Activated T-cell treated with anti-CD3 and anti-CD28 coated beads for 1 hour (primary cell): ENCODE data around the gene NFE2L1.
"Not testable (repeated sequence)": the region's sequence is repeated elsewhere in the genome, so short reads cannot be mapped to it uniquely, and the experiment has no call there.

Experiments
- DNase-seq: peaks from one replicate; pipeline ENCODE4 v3.0.0-alpha.2; 2020; ENCODE audit warnings: low read depth

NFE2L1 gene

DNA sequence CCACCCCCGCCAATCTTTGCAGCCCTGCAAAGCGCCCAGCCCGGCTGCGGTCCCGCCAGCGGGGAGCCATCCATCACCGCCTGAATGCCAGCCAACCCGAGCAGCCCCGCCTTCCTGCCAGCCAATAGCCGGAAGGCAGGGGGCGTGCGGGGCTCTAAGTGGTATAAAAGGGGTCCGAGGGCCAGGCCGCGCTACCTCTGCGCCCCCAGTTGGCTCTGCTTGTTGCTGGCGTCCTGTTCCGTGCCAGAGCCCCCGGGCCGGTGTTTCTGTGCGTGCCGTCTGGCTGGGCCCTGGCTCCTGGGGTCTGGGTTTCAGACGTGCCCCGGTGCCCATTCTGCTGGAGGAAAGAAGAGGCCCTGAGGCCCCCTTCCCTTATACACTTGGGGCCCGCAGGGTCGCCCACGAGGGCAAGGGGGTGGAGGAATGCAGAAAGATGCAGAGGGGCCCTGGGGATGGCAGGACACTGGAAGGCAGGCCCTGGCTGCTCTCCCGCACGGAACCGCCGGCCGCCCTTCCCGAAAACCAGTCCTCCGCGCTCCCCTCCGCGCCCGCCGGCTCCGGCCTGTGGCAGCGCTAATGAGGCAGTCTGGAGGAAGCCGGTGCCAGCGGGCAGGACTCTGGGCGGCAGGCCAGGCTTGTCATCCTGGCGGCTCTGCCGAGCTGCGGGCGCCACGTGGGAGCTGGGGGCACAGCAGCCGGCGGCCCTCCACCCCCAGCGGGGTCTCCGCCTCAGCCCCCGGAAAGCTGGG lies 24.6 kb upstream of the NFE2L1 start:
- peak; percentile 34 for DNase-seq

DNA sequence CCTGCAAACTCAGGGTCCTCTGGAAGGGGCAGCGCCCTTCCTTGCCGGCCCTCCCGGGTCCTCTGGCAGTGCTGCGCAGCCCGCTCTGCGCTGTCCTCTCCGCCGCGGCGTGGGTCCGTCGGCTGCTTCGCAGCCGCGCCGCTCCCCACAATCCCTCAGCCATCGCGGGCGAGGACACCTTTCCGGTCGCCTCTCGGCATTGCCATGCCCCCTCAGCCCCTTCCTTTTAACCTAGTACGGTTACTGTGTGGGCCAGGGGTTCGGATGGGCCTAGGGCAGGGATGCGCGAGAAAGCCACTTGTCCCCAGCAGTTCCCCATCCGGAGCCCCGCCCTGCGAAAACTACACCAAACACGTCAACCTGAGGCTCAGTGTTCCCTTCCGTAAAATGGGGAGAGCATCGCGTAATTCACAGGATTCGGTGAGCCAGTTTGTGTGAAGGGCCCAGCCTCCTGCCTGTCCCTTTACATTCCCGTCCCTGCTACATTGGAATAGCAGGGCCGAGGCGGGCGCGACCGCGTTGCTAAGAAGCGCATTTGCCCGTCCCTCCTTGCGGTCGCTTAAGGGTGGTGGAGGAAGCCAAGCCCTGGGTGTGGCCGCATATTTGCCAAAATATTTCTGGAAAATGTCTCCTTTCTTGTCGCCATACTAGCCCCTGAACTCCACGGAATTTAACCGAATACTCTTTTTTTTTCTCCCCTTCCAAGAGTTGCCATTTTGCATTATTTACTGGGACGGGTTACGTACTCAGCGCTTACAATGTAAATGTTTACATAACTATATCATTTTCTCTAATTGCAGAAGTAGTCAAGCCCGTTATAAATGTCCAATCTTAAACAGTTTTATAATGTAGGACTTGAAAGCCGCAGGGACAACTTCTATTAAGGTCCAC lies 23.8 kb upstream of the NFE2L1 start:
- no peak for DNase-seq

DNA sequence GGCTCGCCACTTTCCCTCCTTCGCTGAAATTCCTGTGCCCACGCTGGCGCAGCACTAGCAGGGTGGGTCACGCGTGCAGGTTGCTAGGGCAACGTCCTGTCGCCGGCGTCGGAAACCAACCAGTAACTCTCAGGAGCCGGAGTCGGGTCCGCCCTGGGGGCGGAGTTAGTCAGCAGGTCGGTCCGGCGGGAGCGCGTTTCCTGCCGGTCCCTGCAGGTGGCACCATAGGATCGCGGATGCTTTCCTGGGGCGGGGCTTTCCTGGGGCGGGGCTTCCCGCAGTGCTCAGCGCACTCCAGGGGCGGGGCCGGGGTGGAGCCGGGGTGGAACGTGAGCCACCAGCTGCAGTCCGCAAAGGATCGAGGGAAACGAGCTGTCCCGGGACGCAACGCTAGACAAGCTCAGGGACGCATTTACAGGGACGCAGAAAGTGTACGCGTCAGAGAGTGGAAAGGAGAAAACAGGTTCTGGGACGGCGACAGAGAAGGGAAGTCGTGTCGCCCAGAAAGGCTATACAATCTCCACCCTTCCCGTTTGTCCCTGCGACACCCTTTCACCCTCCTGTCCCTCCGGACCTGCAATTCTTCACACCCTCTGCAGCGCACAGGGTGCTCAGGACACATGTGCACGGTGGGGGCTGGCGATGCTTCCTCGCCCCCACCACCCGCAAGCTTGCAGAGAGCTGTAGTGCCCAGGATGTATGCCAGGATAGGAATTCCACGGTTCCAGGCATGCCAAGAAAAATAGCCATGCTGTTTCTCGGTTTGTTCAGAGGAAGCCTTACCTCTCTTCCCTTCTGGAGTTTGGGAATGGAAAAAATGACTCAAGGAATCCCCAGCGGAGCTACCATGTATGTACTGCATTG lies 22.9 kb upstream of the NFE2L1 start:
- DNase-seq: peak; percentile 98

DNA sequence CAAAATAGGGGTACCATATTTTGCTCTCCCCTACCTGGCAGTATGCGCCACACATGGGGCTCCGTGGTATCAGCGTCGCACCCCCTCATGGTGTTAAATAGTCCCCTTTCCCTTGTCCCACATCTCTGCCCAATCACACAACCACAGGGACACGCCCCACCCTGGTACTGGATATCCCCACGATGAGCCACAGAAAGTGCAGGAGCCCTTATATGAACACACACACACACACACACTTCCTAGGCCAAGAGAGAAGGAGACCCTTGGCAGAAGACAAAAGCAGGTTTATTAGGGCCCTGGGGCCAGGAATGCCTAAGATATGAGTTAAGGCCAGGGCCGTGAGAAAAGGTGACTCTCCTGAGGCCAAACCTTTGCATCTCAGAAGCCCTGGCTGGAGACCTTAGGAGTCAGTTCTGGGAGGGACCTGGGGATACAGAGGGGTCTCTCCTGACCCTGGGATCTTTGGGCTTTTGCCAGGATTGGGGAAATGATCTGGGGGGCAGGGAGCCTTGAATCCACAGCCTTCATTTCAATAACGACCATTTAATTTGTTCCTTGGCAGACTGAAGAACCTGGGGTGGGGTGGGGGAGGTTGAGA lies 22.2 kb upstream of the NFE2L1 start:
- no peak for DNase-seq

DNA sequence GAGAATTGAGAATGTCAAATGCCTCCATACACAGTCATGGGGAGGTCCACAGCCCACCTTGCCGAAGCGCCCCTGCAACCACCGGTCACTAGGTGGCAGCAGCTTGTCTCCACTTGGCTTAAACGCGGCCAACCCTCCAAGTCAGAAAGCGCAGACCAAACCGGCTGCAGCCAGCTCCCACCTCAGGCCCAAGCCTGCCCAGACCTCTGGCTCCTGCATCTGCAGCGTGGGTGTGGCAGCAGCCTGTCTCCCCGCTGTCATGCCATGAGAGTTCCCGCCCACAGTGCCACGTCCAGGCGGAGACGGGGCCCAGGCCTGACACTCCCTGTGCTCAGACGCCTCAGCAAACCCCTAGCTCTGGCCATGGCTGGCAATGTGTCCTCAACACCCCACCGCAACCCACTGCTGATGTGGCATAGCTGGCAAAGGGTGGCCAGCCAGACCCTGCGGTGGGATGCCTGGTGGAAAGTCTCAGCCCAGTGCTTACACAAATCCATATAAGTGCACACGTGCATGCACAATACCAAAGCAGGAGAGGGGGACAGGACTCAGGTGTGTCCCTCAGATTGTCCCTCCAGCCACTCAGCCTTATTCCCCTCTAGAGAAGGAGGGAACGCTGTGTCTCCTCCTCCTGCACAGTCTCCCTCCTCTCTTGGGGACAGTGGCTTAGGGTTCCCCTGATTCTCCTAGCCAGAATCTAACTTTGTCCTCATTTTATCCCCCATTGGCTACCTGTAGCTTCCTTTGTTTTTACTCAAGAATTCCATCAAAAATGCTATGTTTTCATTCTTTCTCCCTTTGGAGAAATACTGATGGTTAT lies 21.4 kb upstream of the NFE2L1 start:
- DNase-seq: peak; percentile 66

DNA sequence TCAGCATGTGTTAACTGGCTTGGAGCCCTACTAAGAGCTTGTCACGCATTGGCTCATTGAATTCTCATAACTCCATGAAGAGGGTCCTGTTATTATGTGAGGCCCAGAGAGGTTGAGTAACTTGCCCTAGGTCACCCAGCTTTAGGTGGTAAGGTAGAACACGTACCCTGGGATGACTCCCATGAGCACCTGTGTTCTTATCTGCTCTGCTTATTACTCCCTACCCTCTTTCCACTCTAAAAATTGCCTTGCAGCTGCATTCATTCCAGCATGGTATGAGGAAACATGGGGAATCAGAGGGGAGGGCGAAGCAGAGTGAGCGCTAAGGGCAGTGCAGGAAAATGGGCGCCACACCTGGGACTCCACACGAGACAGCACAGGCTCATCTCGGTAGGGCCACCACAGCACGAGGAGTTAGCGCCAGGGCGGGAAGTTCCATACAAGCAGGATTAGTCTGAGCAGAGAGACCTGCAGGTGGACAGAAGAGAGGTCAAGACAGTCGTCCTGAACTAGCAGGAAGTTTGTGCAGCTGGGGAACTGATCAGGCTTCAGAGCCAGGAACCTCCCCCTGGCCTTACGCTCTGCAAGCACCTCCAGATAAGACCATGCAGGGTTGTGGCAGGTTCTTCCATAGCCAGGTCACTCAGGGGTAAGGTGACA lies 20.7 kb upstream of the NFE2L1 start:
- no peak for DNase-seq

DNA sequence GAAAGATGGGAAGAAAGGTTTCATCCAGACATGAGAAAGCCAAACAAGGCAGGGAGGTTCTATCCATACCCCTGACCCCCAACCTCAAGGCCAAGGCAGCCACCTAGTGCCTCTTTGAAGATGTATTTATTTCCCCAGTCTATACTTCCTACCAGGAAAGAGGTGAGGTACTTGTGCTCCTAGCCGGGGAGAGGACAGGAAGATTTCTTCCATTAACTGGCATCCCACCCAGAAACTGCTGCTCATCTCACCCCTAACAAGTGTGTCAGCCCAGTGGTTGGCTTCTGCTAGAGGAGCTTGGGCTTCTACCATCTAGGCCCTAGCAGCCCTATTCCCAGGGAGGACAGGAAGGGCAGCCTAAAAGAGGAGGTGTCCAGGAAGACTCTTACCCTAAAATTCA lies 19.4 kb upstream of the NFE2L1 start:
- DNase-seq: no peak

DNA sequence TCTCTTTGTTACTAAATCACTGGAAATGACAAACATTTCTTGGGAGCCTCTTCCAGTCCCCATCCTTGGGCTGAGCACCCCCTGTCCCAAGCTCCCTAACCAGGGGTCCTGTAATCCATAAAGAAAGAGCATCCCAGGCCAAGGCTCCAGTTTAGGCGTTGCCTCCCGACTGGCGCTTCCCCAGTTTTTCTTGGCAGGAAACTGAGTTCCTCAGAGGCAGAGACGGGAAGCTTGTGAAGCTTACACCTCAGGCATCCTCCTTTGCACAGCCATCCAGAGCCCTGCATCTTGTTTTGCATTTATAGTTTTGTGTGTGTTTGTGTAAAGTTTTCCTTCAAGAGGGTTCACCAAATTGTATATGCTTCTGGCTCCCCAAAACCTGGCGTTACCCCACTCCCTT lies 17.6 kb upstream of the NFE2L1 start:
- no peak for DNase-seq

DNA sequence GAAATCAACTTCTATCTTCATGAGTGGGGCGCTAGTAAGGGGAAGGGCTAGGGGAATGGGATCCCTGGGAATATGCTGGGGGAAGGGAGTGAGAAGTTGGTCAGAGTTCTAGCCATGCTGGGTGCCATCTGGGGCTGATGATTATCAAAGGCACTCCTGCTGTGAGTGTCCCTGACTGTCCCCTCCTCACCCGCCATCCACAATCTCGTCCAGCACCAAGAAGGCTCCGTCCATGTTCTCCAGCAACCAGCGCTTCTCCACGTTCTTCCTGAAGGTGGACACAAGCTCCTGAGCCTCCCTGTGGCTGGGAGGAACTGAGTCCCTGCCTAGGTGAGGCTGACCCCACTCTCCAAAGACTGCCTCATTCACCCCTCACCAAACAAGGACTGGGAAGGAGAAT lies 16.2 kb upstream of the NFE2L1 start:
- DNase-seq: no peak

DNA sequence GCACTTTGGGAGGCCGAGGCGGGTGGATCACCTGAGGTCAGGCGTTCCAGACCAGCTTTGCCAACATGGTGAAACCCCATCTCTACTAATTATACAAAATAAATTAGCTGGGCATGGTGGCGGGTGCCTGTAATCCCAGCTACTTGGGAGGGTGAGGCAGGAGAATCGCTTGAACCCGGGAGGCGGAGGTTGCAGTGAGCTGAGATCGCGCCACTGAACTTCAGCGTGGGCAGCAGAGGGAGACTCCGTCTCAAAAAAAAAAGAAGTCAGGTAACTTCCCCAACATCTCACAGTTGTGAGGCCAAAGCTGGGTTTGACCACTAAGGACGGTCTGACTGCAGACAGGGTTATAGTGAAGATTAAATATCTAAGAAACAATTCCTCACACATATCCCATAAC lies 13.4 kb upstream of the NFE2L1 start:
- DNase-seq: not testable (repeated sequence)

DNA sequence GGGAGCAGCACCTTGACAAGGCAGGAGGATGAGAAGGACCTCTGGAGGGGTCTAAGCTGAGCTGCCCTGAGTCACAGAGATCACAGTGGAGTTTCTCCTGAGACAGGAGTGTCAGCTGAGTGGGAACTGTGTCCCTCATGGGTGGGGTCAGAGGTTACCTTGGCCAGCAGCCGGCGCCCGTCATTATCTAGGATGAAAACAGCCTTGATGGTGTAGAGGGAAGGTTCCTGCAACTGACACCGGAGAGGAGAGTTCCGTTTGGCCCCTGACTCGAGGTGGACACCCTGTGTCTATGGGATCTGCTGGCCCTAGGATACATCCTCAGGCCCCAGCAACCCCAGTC lies 11.5 kb upstream of the NFE2L1 start:
- DNase-seq: no peak

DNA sequence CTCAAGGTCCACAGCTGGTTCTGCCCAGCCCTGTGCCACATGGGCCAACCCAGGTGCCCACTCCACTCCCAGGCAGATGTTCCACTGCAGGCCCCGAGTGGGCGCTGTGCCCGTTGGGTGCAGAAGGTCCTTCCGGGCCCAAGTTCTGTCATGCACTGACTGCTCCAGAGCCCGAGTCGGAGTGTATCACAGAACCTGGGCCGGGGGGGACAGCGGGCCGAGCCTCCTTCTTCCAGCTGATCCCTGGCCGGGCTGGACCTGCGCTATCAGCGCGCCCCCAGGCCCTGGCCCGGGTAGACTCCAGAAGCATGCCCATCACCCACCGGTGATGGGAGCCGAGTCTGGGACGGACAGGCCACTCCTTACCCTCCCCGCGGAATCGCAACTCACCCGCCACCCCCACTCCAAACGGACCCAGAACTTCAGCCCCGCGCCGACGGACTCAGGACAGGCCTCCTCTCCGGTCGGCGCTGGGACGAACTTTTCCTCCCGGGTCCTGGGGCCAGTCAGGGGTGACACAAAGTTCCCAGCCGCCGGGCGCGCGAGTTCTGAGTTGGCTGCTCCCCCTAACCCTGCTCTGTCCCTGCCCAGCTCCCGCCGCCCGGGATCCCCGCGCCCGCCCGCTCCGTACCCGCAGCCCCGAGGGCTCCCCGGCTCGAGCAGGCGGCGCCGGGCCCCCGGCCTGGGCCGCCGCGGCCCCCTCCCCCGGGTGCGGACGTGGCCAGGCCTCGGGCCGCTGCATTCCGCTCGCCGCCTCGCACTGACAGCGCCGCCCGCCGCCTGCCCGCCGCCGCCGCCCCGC lies 10.9 kb upstream of the NFE2L1 start, which contains the start of gene COPZ2:
Gene COPZ2 (minus strand): TSS at position 762 of the 802 bp plus-strand sequence. CDS start 20 bp downstream, at position 742.
- DNase-seq: peak; percentile 51

DNA sequence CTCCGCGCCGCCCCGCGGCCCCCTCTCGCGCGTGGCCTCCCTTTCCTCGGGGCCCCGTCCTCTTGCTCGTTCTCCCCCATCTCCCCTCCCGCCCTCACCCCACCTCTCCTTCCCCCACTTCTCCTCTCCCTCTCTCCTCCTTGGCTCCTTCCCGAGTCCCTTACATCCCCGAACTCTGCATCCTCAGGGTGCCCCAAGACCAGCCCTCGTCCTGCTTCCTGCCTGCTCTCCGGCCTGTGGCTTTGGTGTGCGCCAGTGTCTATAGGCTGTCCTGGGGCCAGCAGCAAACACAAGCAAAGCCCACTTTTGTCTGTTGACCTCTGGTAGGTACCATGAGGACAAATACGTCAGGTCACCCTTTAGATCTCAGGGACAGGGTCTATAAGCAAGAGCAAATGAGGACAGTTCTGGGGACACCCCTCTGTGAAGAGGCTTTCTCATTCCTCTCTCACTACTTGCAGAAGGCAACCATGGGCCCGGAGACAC lies 10.3 kb upstream of the NFE2L1 start:
- DNase-seq: no peak

DNA sequence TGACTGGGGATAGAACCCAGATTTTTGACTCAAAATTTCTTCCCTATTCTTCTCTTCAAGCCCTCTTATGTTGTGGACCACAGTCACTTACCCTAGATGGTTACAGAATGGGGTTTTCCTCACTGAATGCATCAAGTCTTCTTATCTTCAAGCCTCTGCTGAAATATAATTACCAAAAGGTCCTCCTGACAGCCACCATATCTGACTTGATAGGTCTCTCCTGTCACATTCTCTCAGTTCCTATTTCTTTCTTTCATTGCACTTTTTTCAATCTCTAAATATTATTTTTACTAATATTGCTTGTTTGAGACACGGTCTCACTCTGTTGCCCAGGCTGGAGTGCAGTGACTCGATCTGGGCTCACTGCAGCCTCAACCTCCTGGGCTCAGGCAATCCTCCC lies 9.5 kb upstream of the NFE2L1 start:
- no peak for DNase-seq

DNA sequence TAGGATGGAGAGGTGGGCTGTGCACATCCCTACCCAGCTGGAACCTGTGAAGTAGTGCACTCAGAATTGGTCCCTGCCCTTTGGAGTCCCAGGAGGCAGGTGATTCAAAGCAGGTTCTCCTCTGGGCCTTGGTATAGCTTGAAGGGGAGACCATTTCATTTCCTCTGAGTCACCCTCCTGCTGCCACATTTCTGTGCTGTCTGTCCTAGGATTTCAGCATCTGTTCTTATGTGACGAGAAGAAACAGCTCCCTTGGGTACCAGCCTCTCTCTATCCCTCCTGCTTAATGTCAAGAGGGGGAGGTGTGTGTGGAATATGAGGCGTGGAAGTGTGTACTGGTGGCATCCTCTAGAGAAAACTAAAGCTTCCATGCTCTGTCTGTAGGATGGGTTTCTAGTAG lies 5.0 kb upstream of the NFE2L1 start:
- no peak for DNase-seq

DNA sequence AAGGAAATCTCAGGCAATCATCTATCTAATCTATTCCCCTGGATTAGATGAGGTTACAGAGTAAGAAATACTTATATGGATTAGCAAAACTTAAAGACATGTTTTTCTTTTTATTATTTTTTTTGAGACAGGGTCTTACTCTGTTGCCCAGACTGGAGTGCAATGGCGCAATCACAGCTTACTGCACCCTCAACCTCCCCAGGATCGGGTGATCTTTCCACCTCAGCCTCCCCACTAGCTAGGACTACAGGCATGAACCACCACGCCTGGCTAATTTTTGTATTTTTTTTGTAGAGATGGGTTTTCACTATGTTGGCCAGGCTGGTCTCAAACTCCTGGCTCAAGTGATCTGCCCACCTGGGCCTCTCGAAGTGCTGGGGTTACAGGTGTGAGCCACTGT lies 3.3 kb upstream of the NFE2L1 start:
- DNase-seq: no peak

DNA sequence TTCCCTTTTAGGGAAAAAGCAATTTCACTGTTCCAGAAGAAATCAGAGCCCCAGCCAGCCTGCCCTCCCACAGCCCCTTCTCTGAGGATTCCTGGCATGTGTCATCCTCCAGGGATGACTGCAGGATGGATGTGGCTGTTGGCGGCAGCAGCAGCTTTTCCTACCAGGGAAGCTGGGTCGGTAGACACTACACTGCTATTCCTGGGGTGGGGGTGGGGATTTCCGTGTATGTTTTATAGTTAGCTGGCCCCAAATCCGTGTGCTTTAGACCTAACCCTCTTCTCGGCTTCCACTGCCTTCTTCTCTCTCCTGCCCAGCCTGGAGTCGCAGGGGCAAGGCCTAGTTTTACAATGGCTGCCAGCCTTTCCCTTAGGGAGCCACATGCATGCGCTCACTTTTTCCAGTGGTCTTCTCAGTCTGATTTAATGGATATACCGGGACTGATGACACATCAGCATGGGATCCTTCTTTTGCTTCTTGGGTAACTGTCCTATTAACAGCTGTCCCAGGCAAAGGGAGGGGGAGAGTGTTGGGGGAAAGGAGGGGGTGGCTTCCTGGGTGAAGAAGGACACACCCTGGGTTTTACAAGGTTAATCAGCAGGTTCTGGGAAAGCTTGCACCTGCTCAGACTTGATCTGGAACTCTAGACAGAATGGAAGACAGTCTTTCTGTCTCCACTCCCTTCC lies 2.7 kb upstream of the NFE2L1 start:
- DNase-seq: no peak

DNA sequence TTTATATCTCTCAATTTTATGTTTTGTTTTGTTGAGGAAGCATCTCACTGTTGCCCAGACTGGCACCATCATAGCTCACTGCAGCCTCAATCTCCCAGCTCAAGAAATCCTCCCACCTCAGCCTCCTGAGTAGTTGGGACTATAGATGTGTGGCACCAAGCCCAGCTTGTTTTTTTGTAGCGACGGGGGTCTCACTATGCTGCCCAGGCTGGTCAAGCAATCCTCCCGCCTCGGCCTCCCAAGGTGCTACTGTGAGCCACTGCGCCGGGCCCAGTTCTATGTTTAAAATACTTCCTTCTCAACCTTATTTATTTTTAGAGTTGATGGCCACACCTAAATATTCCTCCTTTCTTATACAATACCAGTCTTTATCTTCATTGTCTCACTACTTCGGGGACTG lies 1.9 kb upstream of the NFE2L1 start:
- no peak for DNase-seq
